ENCODE data around the gene NMRK1. TPM values are rescaled to one million over a fixed set of nuclear protein-coding genes. Genes with fewer than 3 reads are reported as not detected.

NMRK1 gene
- total RNA-seq = 42.2 TPM

- DNase-seq (ENCODE audit: low spot score) = peak; percentile 94
Observed at GRCh38 chr9:75087824-75088645, at the start of gene NMRK1, which contains the start of gene OSTF1. Gene NMRK1, minus strand, starts transcription at chr9:75088155. Its CDS starts 5,040 bp downstream, at chr9:75083115. Gene OSTF1, plus strand, starts transcription at chr9:75088514. Its CDS starts 179 bp downstream, at chr9:75088693.

- DNase-seq (ENCODE audit: low spot score) = no peak
Observed at GRCh38 chr9:75134495-75134894, 46.5 kb upstream of the NMRK1 start.

GRCh38 chr9:75133396-75133795 is 45.4 kb upstream of the NMRK1 start:
- DNase-seq (ENCODE audit: low spot score) = no peak

- DNase-seq (ENCODE audit: low spot score) = no peak
Observed at GRCh38 chr9:75132244-75132643, 44.3 kb upstream of the NMRK1 start.

- DNase-seq (ENCODE audit: low spot score) = no peak
Observed at GRCh38 chr9:75131700-75132099, 43.7 kb upstream of the NMRK1 start.

GRCh38 chr9:75130621-75131230 is 42.8 kb upstream of the NMRK1 start:
- DNase-seq (ENCODE audit: low spot score) = no peak

- no peak for DNase-seq (ENCODE audit: low spot score)
Observed at GRCh38 chr9:75130172-75130571, 42.2 kb upstream of the NMRK1 start.

- no peak for DNase-seq (ENCODE audit: low spot score)
Observed at GRCh38 chr9:75128535-75128934, 40.6 kb upstream of the NMRK1 start.

- no peak for DNase-seq (ENCODE audit: low spot score)
Observed at GRCh38 chr9:75123696-75124095, 35.7 kb upstream of the NMRK1 start.

- no peak for DNase-seq (ENCODE audit: low spot score)
Observed at GRCh38 chr9:75121914-75122558, 34.1 kb upstream of the NMRK1 start.

GRCh38 chr9:75120686-75121085 is 32.7 kb upstream of the NMRK1 start:
- DNase-seq (ENCODE audit: low spot score) = no peak

GRCh38 chr9:75117564-75117963 is 29.6 kb upstream of the NMRK1 start:
- no peak for DNase-seq (ENCODE audit: low spot score)

- no peak for DNase-seq (ENCODE audit: low spot score)
Observed at GRCh38 chr9:75116306-75116705, 28.4 kb upstream of the NMRK1 start.

- DNase-seq (ENCODE audit: low spot score) = no peak
Observed at GRCh38 chr9:75112789-75113188, 24.8 kb upstream of the NMRK1 start.

- DNase-seq (ENCODE audit: low spot score) = no peak
Observed at GRCh38 chr9:75111019-75111622, 23.2 kb upstream of the NMRK1 start.

GRCh38 chr9:75109210-75109839 is 21.4 kb upstream of the NMRK1 start:
- DNase-seq (ENCODE audit: low spot score) = no peak

- no peak for DNase-seq (ENCODE audit: low spot score)
Observed at GRCh38 chr9:75108571-75108970, 20.6 kb upstream of the NMRK1 start.

- DNase-seq (ENCODE audit: low spot score) = no peak
Observed at GRCh38 chr9:75106857-75107256, 18.9 kb upstream of the NMRK1 start.

- DNase-seq (ENCODE audit: low spot score) = no peak
Observed at GRCh38 chr9:75105841-75106240, 17.9 kb upstream of the NMRK1 start.

GRCh38 chr9:75105019-75105540 is 17.1 kb upstream of the NMRK1 start:
- no peak for DNase-seq (ENCODE audit: low spot score)

- DNase-seq (ENCODE audit: low spot score) = no peak
Observed at GRCh38 chr9:75104607-75105006, 16.7 kb upstream of the NMRK1 start.

Measured in ureter (tissue), 1 donor.